Kidney (tissue), 14 donors: ENCODE data around the gene ARHGEF1. TPM values are rescaled to one million over a fixed set of nuclear protein-coding genes. Genes with fewer than 3 reads are reported as not detected.

Experiments
- DNase-seq, 5 donors: peaks; one replicate each; pipeline ENCODE4 v3.0.0-alpha.2; 2013 to 2020
- FAIRE-seq: peaks from 2 replicates; lab custom pipeline; 2012; peaks lifted over from hg19 to GRCh38; lab: Jason Lieb, UNC
- H3K27ac ChIP-seq, 2 donors: one replicate each; pipeline ENCODE4 v1.7.0; 2013; ENCODE audit warnings: low read depth in 2 of 2, low read length in 2 of 2, inconsistent platforms in 1 of 2
- H3K27me3 ChIP-seq: one replicate; pipeline ENCODE4 v1.7.1; 2013; ENCODE audit warnings: low read length, inconsistent platforms; ENCODE audit not compliant: control insufficient read depth, insufficient read depth
- H3K36me3 ChIP-seq, 3 donors: one replicate each; pipeline versions ENCODE4 v1.7.0 to v1.7.1; 2013; ENCODE audit warnings: low read length in 3 of 3, control low read depth in 1 of 3, inconsistent platforms in 1 of 3; ENCODE audit not compliant: insufficient read depth in 3 of 3, control insufficient read depth in 2 of 3
- H3K4me1 ChIP-seq, 3 donors: one replicate each; pipeline versions ENCODE4 v1.7.0 to v1.7.1; 2013; ENCODE audit warnings: low read length in 3 of 3, inconsistent platforms in 1 of 3, low read depth in 1 of 3; ENCODE audit not compliant: control insufficient read depth in 2 of 3, insufficient read depth in 2 of 3
- H3K4me3 ChIP-seq, 3 donors: one replicate each; pipeline versions ENCODE4 v1.7.0 to v1.8.1; 2013; ENCODE audit warnings: low read length in 3 of 3, control low read depth in 1 of 3, inconsistent platforms in 1 of 3
- H3K9ac ChIP-seq, 3 donors: one replicate each; pipeline versions ENCODE4 v1.7.0 to v1.7.1; 2013; ENCODE audit warnings: low read length in 3 of 3, control low read depth in 1 of 3, inconsistent platforms in 1 of 3
- H3K9me3 ChIP-seq, 3 donors: one replicate each; pipeline versions ENCODE4 v1.7.0 to v1.7.1; 2013; ENCODE audit warnings: low read length in 3 of 3, control low read depth in 1 of 3, inconsistent platforms in 1 of 3; ENCODE audit not compliant: control insufficient read depth in 2 of 3, insufficient read depth in 1 of 3
- intact Hi-C: fragments of 100-400 bp; cut with DNase I; formaldehyde crosslinking; loops from one replicate; pipeline ENCODE4 v1.11.1; 2022
- polyA plus RNA-seq: library from polyadenylated mRNA; stranded (reverse); fragments of 350-450 nt; fragmentation: Illumina TruSeq; extraction: RNeasy Lipid Tissue Mini Kit (QIAGEN cat#74804); gene quantifications from one replicate; pipeline ENCODE4 v1.2.3, GENCODE V29; 2014; ENCODE audit warnings: low read depth, low replicate concordance; ENCODE audit not compliant: insufficient read depth
- total RNA-seq: library from RNA; stranded (reverse); fragmentation: NEBNext Ultra II Directional; extraction: Animal tissue kit (Norgen Biotek cat#: 25700); gene quantifications from one replicate; pipeline ENCODE4 v1.2.1, GENCODE V29; 2021
- TF ChIP-seq, protein P1 (sequence below): IDR thresholded peaks from 3 replicates; pipeline ENCODE4 v1.5.1; 2012; ENCODE audit warnings: mild to moderate bottlenecking, moderate library complexity, borderline replicate concordance; ENCODE audit not compliant: insufficient read depth; ENCODE audit errors: extremely low read depth
- donor health status: control.
- donor health status: control.
- donor health status: control.
- donor health status: control.
- donor health status: control.
- donor health status: DM: yes; HTN: yes; CAD: no.
- donor health status: Normal renal cell carcinoma (clear cell type).

Gene ARHGEF1
- total and polyA plus RNA-seq, 2 donors from 2014 or later: 39.0 to 139 TPM

DNA sequence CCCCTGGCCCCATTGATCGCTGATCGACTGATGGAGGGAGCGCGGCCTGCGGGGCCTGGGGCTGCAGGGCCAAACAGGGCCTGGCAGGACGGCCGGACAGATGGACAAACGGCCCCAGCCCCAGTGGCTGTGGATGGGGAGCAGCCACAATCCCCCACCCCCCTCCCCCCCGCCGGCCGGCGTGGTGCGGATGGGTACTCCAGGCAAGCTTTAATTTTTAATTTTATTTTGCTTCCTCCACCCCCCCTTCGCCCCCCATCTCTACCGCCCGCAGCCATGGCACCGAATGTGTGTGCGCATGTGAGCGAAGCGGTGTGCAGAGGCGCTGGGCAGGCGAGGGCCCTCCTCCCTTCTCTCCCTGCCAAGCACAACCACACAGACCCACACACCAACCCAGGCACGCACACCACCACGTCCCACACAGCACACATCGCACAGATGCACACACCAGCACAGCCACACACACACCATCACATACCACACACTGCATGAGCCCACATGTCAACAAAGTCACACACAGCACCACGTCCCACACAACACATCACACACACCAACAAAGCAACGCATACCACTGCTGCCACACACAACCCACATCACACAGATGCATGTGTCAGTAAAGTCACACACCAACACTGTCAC, 32.9 kb downstream of the ARHGEF1 start:
- Histone ChIP-seq H3K4me3 (no peak overlapping the region), H3K4me1 (no peaks in the 10 kb centered on the region), H3K9me3 (peaks cover 0 to 4% (median 0%) of the 10 kb centered on the region in 3 donors), H3K27ac (no peak overlapping the region), H3K27me3 (peaks cover 64% of the 10 kb centered on the region), H3K36me3 (no peaks in the 10 kb centered on the region), H3K9ac (no peak overlapping the region)
- TF ChIP-seq, protein P1, sequence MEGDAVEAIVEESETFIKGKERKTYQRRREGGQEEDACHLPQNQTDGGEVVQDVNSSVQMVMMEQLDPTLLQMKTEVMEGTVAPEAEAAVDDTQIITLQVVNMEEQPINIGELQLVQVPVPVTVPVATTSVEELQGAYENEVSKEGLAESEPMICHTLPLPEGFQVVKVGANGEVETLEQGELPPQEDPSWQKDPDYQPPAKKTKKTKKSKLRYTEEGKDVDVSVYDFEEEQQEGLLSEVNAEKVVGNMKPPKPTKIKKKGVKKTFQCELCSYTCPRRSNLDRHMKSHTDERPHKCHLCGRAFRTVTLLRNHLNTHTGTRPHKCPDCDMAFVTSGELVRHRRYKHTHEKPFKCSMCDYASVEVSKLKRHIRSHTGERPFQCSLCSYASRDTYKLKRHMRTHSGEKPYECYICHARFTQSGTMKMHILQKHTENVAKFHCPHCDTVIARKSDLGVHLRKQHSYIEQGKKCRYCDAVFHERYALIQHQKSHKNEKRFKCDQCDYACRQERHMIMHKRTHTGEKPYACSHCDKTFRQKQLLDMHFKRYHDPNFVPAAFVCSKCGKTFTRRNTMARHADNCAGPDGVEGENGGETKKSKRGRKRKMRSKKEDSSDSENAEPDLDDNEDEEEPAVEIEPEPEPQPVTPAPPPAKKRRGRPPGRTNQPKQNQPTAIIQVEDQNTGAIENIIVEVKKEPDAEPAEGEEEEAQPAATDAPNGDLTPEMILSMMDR: no peak
- DNase-seq (no peak), FAIRE-seq (no peak)
- intact Hi-C loops: no loop called here

DNA sequence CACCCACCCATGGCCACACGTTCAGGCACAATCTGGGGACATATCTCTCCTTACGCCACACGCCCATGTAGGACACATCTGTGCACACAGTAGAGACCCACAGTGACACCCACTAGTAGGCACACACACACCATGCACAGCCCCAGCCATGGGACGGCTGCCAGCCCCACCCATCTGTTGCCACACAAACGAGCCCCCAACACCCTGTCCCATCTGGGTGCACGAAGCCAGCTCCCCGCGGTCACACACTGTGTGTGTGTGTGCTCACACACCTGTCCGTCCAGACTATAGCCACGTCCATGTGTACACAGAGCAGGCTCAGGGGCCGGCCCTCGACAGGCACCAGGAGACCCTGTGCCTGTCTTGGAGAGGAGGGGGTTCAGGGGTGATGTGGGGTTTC, 34.7 kb downstream of the ARHGEF1 start:
- Histone ChIP-seq H3K27ac (no peak overlapping the region), H3K4me3 (no peak overlapping the region), H3K9me3 (peaks cover 0 to 4% (median 0%) of the 10 kb centered on the region in 3 donors), H3K27me3 (peaks cover 60% of the 10 kb centered on the region), H3K4me1 (no peaks in the 10 kb centered on the region), H3K9ac (no peak overlapping the region), H3K36me3 (no peaks in the 10 kb centered on the region)
- FAIRE-seq: no peak
- DNase-seq: peak in 1 of 5 donors; percentile 45
- intact Hi-C loops: no loop called here
- TF ChIP-seq, protein P1: no peak

DNA sequence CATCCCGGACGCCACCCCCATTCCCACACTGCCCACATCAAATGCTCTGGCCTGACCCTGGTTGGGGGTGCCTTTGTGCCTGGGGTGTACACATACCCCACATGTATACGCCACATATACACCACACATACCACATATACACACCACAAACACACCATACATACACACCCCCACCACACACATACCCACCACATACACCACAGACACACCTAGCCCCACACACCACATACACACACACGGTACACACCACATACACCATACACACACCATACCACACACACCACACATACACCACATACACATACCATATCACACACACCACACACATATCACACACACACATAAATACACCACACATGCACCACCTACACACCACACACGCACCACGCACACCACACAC, 35.1 kb downstream of the ARHGEF1 start:
- Histone ChIP-seq H3K4me1 (no peaks in the 10 kb centered on the region), H3K27me3 (peaks cover 64% of the 10 kb centered on the region), H3K27ac (no peak overlapping the region), H3K9ac (no peak overlapping the region), H3K4me3 (no peak overlapping the region), H3K36me3 (no peaks in the 10 kb centered on the region), H3K9me3 (peaks cover 0 to 4% (median 0%) of the 10 kb centered on the region in 3 donors)
- intact Hi-C loops: no loop called here
- TF ChIP-seq, protein P1: no peak
- DNase-seq (no peak), FAIRE-seq (no peak)
